ENCODE measurements around the gene NAA38.

- no peak for TF ChIP-seq POLR2A (IDR thresholded peaks at IDR 0.05; ENCODE audit: low read length)
- TF ChIP-seq GATA1 (IDR thresholded peaks at IDR 0.05; ENCODE audit: low read depth, low read length) = no peak
These were observed 38.4 kb downstream of the NAA38 start for GRCh38 chr17:7818746-7819645.
